ENCODE data around the gene TFDP1.

GRCh38 chr13:113607056-113607888, 22.7 kb downstream of the TFDP1 start:
- TF ChIP-seq, protein P1, sequence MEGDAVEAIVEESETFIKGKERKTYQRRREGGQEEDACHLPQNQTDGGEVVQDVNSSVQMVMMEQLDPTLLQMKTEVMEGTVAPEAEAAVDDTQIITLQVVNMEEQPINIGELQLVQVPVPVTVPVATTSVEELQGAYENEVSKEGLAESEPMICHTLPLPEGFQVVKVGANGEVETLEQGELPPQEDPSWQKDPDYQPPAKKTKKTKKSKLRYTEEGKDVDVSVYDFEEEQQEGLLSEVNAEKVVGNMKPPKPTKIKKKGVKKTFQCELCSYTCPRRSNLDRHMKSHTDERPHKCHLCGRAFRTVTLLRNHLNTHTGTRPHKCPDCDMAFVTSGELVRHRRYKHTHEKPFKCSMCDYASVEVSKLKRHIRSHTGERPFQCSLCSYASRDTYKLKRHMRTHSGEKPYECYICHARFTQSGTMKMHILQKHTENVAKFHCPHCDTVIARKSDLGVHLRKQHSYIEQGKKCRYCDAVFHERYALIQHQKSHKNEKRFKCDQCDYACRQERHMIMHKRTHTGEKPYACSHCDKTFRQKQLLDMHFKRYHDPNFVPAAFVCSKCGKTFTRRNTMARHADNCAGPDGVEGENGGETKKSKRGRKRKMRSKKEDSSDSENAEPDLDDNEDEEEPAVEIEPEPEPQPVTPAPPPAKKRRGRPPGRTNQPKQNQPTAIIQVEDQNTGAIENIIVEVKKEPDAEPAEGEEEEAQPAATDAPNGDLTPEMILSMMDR (conservative IDR thresholded peaks at IDR 0.05 in 1 of 2, IDR thresholded peaks at IDR 0.05 in 1 of 2; ENCODE audit: low read depth in 1 of 2, low read length in 2 of 2), result no peak
- TF ChIP-seq EZH2 (IDR thresholded peaks at IDR 0.05; ENCODE audit: low read length, missing control alignments), result no peak

Measured in fibroblast of lung (primary cell).